ENCODE measurements around the gene CYP11A1.

The CYP11A1 gene

GRCh38 chr15:74330861-74331408 lies 36.5 kb downstream of the CYP11A1 start:
- TF ChIP-seq SPI1 (IDR thresholded peaks at IDR 0.05; ENCODE audit: borderline replicate concordance, low read depth) (no peak), CTCF (IDR thresholded peaks at IDR 0.05; ENCODE audit: insufficient read depth, low read length) (no peak), GABPA (IDR thresholded peaks at IDR 0.05; ENCODE audit: low read depth) (no peak), REST (IDR thresholded peaks at IDR 0.05; ENCODE audit: insufficient replicate concordance, low read depth) (no peak)
- no peak overlapping the region for H3K27ac ChIP-seq (replicated peaks)
- peaks cover 4% of the 10 kb centered on the region for H3K27me3 ChIP-seq (ENCODE audit: insufficient read depth, poor library complexity, severe bottlenecking)
- H3K4me3 ChIP-seq (replicated peaks; ENCODE audit: insufficient read depth, low read length) = no peak overlapping the region
- DNase-seq (ENCODE audit: low read depth in 1 of 2, low spot score in 1 of 2) = no peak

GRCh38 chr15:74328331-74329056 lies 39.0 kb downstream of the CYP11A1 start:
- Histone ChIP-seq H3K27ac (replicated peaks) (no peak overlapping the region), H3K27me3 (ENCODE audit: insufficient read depth, poor library complexity, severe bottlenecking) (peaks cover 4% of the 10 kb centered on the region), H3K4me3 (replicated peaks; ENCODE audit: insufficient read depth, low read length) (no peak overlapping the region)
- TF ChIP-seq REST (IDR thresholded peaks at IDR 0.05; ENCODE audit: insufficient replicate concordance, low read depth) (no peak), POLR2AphosphoS5 (IDR thresholded peaks at IDR 0.05; ENCODE audit: low read depth) (no peak), SPI1 (IDR thresholded peaks at IDR 0.05; ENCODE audit: borderline replicate concordance, low read depth) (no peak)
- DNase-seq (ENCODE audit: low read depth in 1 of 2, low spot score in 1 of 2) = no peak

GRCh38 chr15:74327756-74328155 lies 39.7 kb downstream of the CYP11A1 start:
- H3K27ac ChIP-seq (replicated peaks) = no peak overlapping the region
- no peak for DNase-seq (ENCODE audit: low read depth in 1 of 2, low spot score in 1 of 2)
- TF ChIP-seq POLR2AphosphoS5 (IDR thresholded peaks at IDR 0.05; ENCODE audit: low read depth) (no peak), CTCF (IDR thresholded peaks at IDR 0.05; ENCODE audit: insufficient read depth, low read length) (no peak), REST (IDR thresholded peaks at IDR 0.05; ENCODE audit: insufficient replicate concordance, low read depth) (no peak), GABPA (IDR thresholded peaks at IDR 0.05; ENCODE audit: low read depth) (no peak), SPI1 (IDR thresholded peaks at IDR 0.05; ENCODE audit: borderline replicate concordance, low read depth) (no peak)
- no peak overlapping the region for H3K4me3 ChIP-seq (replicated peaks; ENCODE audit: insufficient read depth, low read length)
- peaks cover 4% of the 10 kb centered on the region for H3K27me3 ChIP-seq (ENCODE audit: insufficient read depth, poor library complexity, severe bottlenecking)

All from HL-60 (cell line).